HepG2 (cell line): Measurements from ENCODE around the gene ZMYND19.

ENCODE experiments used
- ARNTL ChIP-seq: sonication (generic); formaldehyde crosslinking; IDR thresholded peaks from 2 replicates; pipeline ENCODE4 v1.4.0; 2020; ENCODE audit warnings: mild to moderate bottlenecking, missing genetic modification reagents
- CENPX ChIP-seq: sonication (generic); formaldehyde crosslinking; IDR thresholded peaks from 2 replicates; pipeline ENCODE4 v1.9.0; 2021; ENCODE audit warnings: mild to moderate bottlenecking, missing genetic modification reagents, moderate library complexity
- CHD2 ChIP-seq: IDR thresholded peaks from 2 replicates; pipeline ENCODE4 v1.6.1; 2011; ENCODE audit warnings: low read depth, low read length, improper control_type of control experiment
- CTCF ChIP-seq: sonication (generic); formaldehyde crosslinking; IDR thresholded peaks from 2 replicates; pipeline ENCODE4 v1.5.0; 2020; ENCODE audit warnings: mild to moderate bottlenecking, missing genetic modification reagents, moderate library complexity
- LRRFIP1 ChIP-seq: sonication (generic); formaldehyde crosslinking; conservative IDR thresholded peaks from 2 replicates; pipeline ENCODE4 v1.4.0; 2020; ENCODE audit warnings: missing genetic modification reagents
- NFIC ChIP-seq: IDR thresholded peaks from 2 replicates; pipeline ENCODE4 v1.6.1; 2012; ENCODE audit warnings: mild to moderate bottlenecking, low read length, inconsistent platforms
- NONO ChIP-seq, 2 experiments: fragments of 450-650 bp in 1 of 2; sonication (generic) in 1 of 2; formaldehyde crosslinking in 1 of 2; IDR thresholded peaks in 1 of 2; conservative IDR thresholded peaks in 1 of 2; 2 replicates each; pipeline versions ENCODE4 v1.6.1 to v1.8.0; 2017 to 2022; ENCODE audit warnings: mild to moderate bottlenecking in 1 of 2, missing genetic modification reagents in 1 of 2, moderate library complexity in 1 of 2
- NR2C2 ChIP-seq: sonication (generic); formaldehyde crosslinking; IDR thresholded peaks from 2 replicates; pipeline ENCODE4 v1.4.0; 2020; ENCODE audit warnings: missing genetic modification reagents, mild to moderate bottlenecking, moderate library complexity, borderline replicate concordance
- RFX5 ChIP-seq: IDR thresholded peaks from 2 replicates; pipeline ENCODE4 v1.6.1; 2011; ENCODE audit warnings: low read depth, low read length, improper control_type of control experiment
- RNF219 ChIP-seq: sonication (generic); formaldehyde crosslinking; IDR thresholded peaks from 2 replicates; pipeline ENCODE4 v1.5.0; 2020; ENCODE audit warnings: mild to moderate bottlenecking, missing genetic modification reagents
- ZNF318 ChIP-seq: sonication (generic); formaldehyde crosslinking; IDR thresholded peaks from 2 replicates; pipeline ENCODE4 v1.4.0; 2020; ENCODE audit warnings: mild to moderate bottlenecking, missing genetic modification reagents
- ZNF569 ChIP-seq: sonication (generic); formaldehyde crosslinking; IDR thresholded peaks from 2 replicates; pipeline ENCODE4 v1.5.0; 2020; ENCODE audit warnings: mild to moderate bottlenecking, missing genetic modification reagents, moderate library complexity, borderline replicate concordance
- ZNF850 ChIP-seq: sonication (generic); formaldehyde crosslinking; conservative IDR thresholded peaks from 2 replicates; pipeline ENCODE4 v1.9.0; 2021; ENCODE audit warnings: mild to moderate bottlenecking, missing genetic modification reagents

- no peak for TF ChIP-seq ZNF569 (CRISPR knock-in tag)
- no peak for TF ChIP-seq NONO (IDR thresholded peaks at IDR 0.05)
- no peak for TF ChIP-seq NONO (CRISPR knock-in tag; conservative IDR thresholded peaks at IDR 0.05)
- no peak for TF ChIP-seq CENPX
- no peak for TF ChIP-seq ZNF318
- no peak for TF ChIP-seq LRRFIP1 (CRISPR knock-in tag)
- TF ChIP-seq RNF219 (CRISPR knock-in tag) = no peak
- TF ChIP-seq RFX5 = no peak
- no peak for TF ChIP-seq ARNTL (CRISPR knock-in tag)
- no peak for TF ChIP-seq NFIC
- no peak for TF ChIP-seq CTCF (CRISPR knock-in tag)
- TF ChIP-seq ZNF850 (CRISPR knock-in tag) = no peak
- no peak for TF ChIP-seq NR2C2
- TF ChIP-seq CHD2 = no peak
Measured at GRCh38 chr9:137554349-137554748, 36.0 kb downstream of the ZMYND19 start.
